Ishikawa (cell line): ENCODE measurements around the gene C5orf34.

ENCODE experiments used
- CEBPB ChIP-seq: IDR thresholded peaks from 2 replicates; pipeline ENCODE4 v1.6.1; 2012
- CREB1 ChIP-seq: IDR thresholded peaks from 2 replicates; pipeline ENCODE4 v1.6.1; 2012; ENCODE audit warnings: low read depth
- EGR1 ChIP-seq: IDR thresholded peaks from 2 replicates; pipeline ENCODE4 v1.6.1; 2012
- EP300 ChIP-seq: IDR thresholded peaks from 2 replicates; pipeline ENCODE4 v1.6.1; 2012; ENCODE audit warnings: borderline replicate concordance
- FOXM1 ChIP-seq: IDR thresholded peaks from 2 replicates; pipeline ENCODE4 v1.6.1; 2012; ENCODE audit warnings: low read depth, borderline replicate concordance
- NFIC ChIP-seq: IDR thresholded peaks from 2 replicates; pipeline ENCODE4 v1.6.1; 2012
- RAD21 ChIP-seq: IDR thresholded peaks from 2 replicates; pipeline ENCODE4 v1.6.1; 2012; ENCODE audit warnings: low read depth
- REST ChIP-seq: IDR thresholded peaks from 2 replicates; pipeline ENCODE4 v1.6.1; 2012; ENCODE audit warnings: low read depth, mild to moderate bottlenecking
- TAF1 ChIP-seq: IDR thresholded peaks from 2 replicates; pipeline ENCODE4 v1.6.1; 2012; ENCODE audit warnings: low read depth, mild to moderate bottlenecking
- TCF12 ChIP-seq: IDR thresholded peaks from 2 replicates; pipeline ENCODE4 v1.6.1; 2012; ENCODE audit warnings: low read depth
- TEAD4 ChIP-seq: IDR thresholded peaks from 2 replicates; pipeline ENCODE4 v1.6.1; 2012
- YY1 ChIP-seq: IDR thresholded peaks from 2 replicates; pipeline ENCODE4 v1.6.1; 2012; ENCODE audit warnings: low read depth
- ZBTB7A ChIP-seq: IDR thresholded peaks from 2 replicates; pipeline ENCODE4 v1.6.1; 2012; ENCODE audit warnings: low read depth
- TF ChIP-seq, protein P1 (sequence below): IDR thresholded peaks from 2 replicates; pipeline ENCODE4 v1.6.1; 2012
- TF ChIP-seq, protein P2 (sequence below): IDR thresholded peaks from 2 replicates; pipeline ENCODE4 v1.6.1; 2012

The C5orf34 gene

DNA sequence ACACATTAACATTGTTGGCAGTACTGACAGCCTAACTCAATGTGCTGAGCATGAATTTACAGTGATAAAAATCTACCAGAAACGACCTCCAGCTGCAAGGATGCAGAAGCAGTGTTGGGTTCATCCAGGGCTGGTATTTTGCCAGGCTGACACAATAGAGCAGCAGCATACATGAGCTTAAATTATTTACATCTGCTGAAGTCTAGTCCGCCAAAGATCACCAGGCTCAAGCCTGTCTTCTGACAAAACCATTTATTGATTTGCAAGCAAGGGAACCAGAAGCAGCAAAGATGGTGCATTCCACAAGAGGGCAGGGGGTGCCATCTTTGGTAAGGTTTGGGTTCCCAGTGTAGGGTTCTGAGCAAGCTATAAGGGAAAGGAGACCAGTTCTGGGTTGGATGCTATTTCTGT is 8.7 kb upstream of the C5orf34 start:
- TF ChIP-seq TCF12, result no peak
- no peak for TF ChIP-seq RAD21

- TF ChIP-seq RAD21 (no peak), TCF12 (no peak)
Measured at GRCh38 chr5:43520615-43521014, 5.7 kb upstream of the C5orf34 start.

GRCh38 chr5:43515678-43516048 is 715 bp upstream of the C5orf34 start:
- TF ChIP-seq, protein P1, sequence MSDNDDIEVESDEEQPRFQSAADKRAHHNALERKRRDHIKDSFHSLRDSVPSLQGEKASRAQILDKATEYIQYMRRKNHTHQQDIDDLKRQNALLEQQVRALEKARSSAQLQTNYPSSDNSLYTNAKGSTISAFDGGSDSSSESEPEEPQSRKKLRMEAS, result no peak
- no peak for TF ChIP-seq TAF1
- no peak for TF ChIP-seq EGR1
- TF ChIP-seq, protein P2, sequence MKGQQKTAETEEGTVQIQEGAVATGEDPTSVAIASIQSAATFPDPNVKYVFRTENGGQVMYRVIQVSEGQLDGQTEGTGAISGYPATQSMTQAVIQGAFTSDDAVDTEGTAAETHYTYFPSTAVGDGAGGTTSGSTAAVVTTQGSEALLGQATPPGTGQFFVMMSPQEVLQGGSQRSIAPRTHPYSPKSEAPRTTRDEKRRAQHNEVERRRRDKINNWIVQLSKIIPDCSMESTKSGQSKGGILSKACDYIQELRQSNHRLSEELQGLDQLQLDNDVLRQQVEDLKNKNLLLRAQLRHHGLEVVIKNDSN, result no peak
- TF ChIP-seq REST, result no peak
- no peak for TF ChIP-seq RAD21
- no peak for TF ChIP-seq TCF12
- TF ChIP-seq ZBTB7A, result no peak
- TF ChIP-seq EP300, result no peak
- no peak for TF ChIP-seq TEAD4
- no peak for TF ChIP-seq FOXM1

DNA sequence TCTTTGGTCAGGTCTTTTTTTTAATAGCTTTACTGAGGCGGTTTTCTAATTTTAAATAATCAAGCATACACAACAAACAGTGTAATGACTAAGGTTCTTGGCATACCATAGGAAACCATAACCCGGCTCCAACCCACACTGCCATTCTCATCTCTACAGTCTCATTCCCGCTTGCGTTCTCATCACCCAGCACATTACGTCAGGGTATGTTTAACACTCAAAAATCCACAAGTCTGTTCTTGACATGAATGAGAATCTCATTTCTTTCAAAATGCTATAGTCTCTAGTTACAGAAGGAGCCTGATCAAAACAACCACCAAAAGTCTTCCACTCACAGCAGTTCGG is 505 bp downstream of the C5orf34 start:
- TF ChIP-seq, protein P2, result no peak
- TF ChIP-seq CREB1 (no peak), FOXM1 (no peak), TCF12 (no peak), TAF1 (no peak), TEAD4 (no peak), EGR1 (no peak), REST (no peak), CEBPB (no peak)
- TF ChIP-seq, protein P1, result no peak

GRCh38 chr5:43514025-43514424 is 923 bp downstream of the C5orf34 start:
- TF ChIP-seq CEBPB (no peak), ZBTB7A (no peak), TCF12 (no peak), FOXM1 (no peak), NFIC (no peak), RAD21 (no peak), EP300 (no peak), TAF1 (no peak)
- TF ChIP-seq, protein P2, result no peak

- TF ChIP-seq EP300 (no peak), TEAD4 (no peak), TCF12 (no peak), CEBPB (no peak), FOXM1 (no peak), YY1 (no peak), TAF1 (no peak), EGR1 (no peak), ZBTB7A (no peak), CREB1 (no peak), NFIC (no peak)
- TF ChIP-seq, protein P1, result no peak
- TF ChIP-seq, protein P2, result no peak
Measured at GRCh38 chr5:43498581-43498980, 16.4 kb downstream of the C5orf34 start.
